ENCODE results near the gene PLCL1.

Gene PLCL1

DNA sequence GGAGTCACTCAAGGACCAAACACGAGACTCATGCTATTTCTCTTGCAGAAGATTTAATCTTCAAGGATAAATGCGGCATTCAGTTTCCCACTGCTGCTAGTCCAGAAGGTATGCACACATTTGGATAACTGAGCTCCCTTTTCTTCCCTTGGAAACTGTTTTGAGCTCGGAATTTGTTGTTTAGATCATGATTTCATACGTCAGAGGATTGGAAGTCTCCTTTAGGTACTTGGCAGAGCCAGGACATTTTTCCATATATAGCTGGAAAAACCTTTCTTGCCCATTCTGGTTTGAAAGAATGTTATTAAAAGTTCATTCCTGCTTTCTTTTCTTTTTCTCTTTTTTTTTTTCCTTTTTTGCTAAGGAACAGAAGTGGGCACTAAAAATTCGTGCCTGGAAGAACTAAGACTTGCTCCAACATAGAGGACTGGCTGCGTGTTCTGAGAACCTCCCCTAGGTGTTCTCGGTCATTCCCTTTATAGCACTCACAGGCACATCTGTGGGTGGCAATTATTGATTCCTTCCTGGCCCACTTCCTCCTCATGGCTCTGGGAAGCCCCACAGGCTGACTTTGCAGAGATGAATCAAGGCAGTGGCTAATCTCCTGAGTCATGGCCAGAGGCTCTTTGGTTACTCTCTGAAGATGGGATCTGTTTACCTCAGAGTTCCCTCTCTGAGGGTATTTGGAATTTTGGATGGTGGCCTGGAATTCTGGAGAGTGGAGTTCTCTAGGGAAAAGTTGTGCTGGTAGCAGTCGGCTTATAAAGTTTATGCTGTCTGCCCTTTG is 104.8 kb downstream of the PLCL1 start:
- Histone ChIP-seq H3K27ac (replicated peaks) (no peak overlapping the region), H3K27me3 (ENCODE audit: insufficient read depth, poor library complexity, severe bottlenecking) (peaks cover 7% of the 10 kb centered on the region), H3K4me3 (replicated peaks; ENCODE audit: insufficient read depth, low read length) (no peak overlapping the region)
- DNase-seq (ENCODE audit: low read depth in 1 of 2, low spot score in 1 of 2) = no peak
- no peak for TF ChIP-seq GABPA (IDR thresholded peaks at IDR 0.05; ENCODE audit: low read depth)
- no peak for TF ChIP-seq POLR2AphosphoS5 (IDR thresholded peaks at IDR 0.05; ENCODE audit: low read depth)
- TF ChIP-seq SPI1 (IDR thresholded peaks at IDR 0.05; ENCODE audit: borderline replicate concordance, low read depth) = no peak
- TF ChIP-seq, protein P1, sequence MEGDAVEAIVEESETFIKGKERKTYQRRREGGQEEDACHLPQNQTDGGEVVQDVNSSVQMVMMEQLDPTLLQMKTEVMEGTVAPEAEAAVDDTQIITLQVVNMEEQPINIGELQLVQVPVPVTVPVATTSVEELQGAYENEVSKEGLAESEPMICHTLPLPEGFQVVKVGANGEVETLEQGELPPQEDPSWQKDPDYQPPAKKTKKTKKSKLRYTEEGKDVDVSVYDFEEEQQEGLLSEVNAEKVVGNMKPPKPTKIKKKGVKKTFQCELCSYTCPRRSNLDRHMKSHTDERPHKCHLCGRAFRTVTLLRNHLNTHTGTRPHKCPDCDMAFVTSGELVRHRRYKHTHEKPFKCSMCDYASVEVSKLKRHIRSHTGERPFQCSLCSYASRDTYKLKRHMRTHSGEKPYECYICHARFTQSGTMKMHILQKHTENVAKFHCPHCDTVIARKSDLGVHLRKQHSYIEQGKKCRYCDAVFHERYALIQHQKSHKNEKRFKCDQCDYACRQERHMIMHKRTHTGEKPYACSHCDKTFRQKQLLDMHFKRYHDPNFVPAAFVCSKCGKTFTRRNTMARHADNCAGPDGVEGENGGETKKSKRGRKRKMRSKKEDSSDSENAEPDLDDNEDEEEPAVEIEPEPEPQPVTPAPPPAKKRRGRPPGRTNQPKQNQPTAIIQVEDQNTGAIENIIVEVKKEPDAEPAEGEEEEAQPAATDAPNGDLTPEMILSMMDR (IDR thresholded peaks at IDR 0.05; ENCODE audit: insufficient read depth, low read length) = no peak
- TF ChIP-seq, protein P2, sequence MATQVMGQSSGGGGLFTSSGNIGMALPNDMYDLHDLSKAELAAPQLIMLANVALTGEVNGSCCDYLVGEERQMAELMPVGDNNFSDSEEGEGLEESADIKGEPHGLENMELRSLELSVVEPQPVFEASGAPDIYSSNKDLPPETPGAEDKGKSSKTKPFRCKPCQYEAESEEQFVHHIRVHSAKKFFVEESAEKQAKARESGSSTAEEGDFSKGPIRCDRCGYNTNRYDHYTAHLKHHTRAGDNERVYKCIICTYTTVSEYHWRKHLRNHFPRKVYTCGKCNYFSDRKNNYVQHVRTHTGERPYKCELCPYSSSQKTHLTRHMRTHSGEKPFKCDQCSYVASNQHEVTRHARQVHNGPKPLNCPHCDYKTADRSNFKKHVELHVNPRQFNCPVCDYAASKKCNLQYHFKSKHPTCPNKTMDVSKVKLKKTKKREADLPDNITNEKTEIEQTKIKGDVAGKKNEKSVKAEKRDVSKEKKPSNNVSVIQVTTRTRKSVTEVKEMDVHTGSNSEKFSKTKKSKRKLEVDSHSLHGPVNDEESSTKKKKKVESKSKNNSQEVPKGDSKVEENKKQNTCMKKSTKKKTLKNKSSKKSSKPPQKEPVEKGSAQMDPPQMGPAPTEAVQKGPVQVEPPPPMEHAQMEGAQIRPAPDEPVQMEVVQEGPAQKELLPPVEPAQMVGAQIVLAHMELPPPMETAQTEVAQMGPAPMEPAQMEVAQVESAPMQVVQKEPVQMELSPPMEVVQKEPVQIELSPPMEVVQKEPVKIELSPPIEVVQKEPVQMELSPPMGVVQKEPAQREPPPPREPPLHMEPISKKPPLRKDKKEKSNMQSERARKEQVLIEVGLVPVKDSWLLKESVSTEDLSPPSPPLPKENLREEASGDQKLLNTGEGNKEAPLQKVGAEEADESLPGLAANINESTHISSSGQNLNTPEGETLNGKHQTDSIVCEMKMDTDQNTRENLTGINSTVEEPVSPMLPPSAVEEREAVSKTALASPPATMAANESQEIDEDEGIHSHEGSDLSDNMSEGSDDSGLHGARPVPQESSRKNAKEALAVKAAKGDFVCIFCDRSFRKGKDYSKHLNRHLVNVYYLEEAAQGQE (IDR thresholded peaks at IDR 0.05; ENCODE audit: insufficient replicate concordance, low read depth) = no peak

- no peak for DNase-seq (ENCODE audit: low read depth in 1 of 2, low spot score in 1 of 2)
- no peak for TF ChIP-seq GABPA (IDR thresholded peaks at IDR 0.05; ENCODE audit: low read depth)
- TF ChIP-seq, protein P2 (IDR thresholded peaks at IDR 0.05; ENCODE audit: insufficient replicate concordance, low read depth) = no peak
- TF ChIP-seq POLR2AphosphoS5 (IDR thresholded peaks at IDR 0.05; ENCODE audit: low read depth) = no peak
- TF ChIP-seq, protein P1 (IDR thresholded peaks at IDR 0.05; ENCODE audit: insufficient read depth, low read length) = no peak
- TF ChIP-seq SPI1 (IDR thresholded peaks at IDR 0.05; ENCODE audit: borderline replicate concordance, low read depth) = no peak
- Histone ChIP-seq H3K27me3 (ENCODE audit: insufficient read depth, poor library complexity, severe bottlenecking) (peaks cover 7% of the 10 kb centered on the region), H3K4me3 (replicated peaks; ENCODE audit: insufficient read depth, low read length) (no peak overlapping the region), H3K27ac (replicated peaks) (no peak overlapping the region)
Observed at GRCh38 chr2:197911667-197912066, 107.3 kb downstream of the PLCL1 start.

- DNase-seq (ENCODE audit: low read depth in 1 of 2, low spot score in 1 of 2) = no peak
- H3K27me3 ChIP-seq (ENCODE audit: insufficient read depth, poor library complexity, severe bottlenecking) = peaks cover 7% of the 10 kb centered on the region
- H3K27ac ChIP-seq (replicated peaks) = no peak overlapping the region
- TF ChIP-seq SPI1 (IDR thresholded peaks at IDR 0.05; ENCODE audit: borderline replicate concordance, low read depth) (no peak), GABPA (IDR thresholded peaks at IDR 0.05; ENCODE audit: low read depth) (no peak), POLR2AphosphoS5 (IDR thresholded peaks at IDR 0.05; ENCODE audit: low read depth) (no peak)
- TF ChIP-seq, protein P1 (IDR thresholded peaks at IDR 0.05; ENCODE audit: insufficient read depth, low read length) = no peak
- TF ChIP-seq, protein P2 (IDR thresholded peaks at IDR 0.05; ENCODE audit: insufficient replicate concordance, low read depth) = no peak
- H3K4me3 ChIP-seq (replicated peaks; ENCODE audit: insufficient read depth, low read length) = no peak overlapping the region
Observed at GRCh38 chr2:197913084-197913483, 108.7 kb downstream of the PLCL1 start.

Measured in HL-60 (cell line).